Parathyroid adenoma (tissue), 2 donors: ENCODE results near the gene SLC26A3.

Experiments used
- H2AFZ ChIP-seq: fragments of 300-600 bp; sonication (generic); one replicate; pipeline ENCODE4 v1.7.0; 2017; ENCODE audit warnings: antibody characterized with exemption, mild to moderate bottlenecking
- H3K27ac ChIP-seq: fragments of 300-600 bp; sonication (generic); one replicate; pipeline ENCODE4 v1.7.0; 2017
- H3K27me3 ChIP-seq: fragments of 300-600 bp; sonication (generic); one replicate; pipeline ENCODE4 v1.7.0; 2017; ENCODE audit warnings: low read length; ENCODE audit not compliant: control insufficient read depth, insufficient read depth
- H3K36me3 ChIP-seq: fragments of 300-600 bp; sonication (generic); one replicate; pipeline ENCODE4 v1.7.0; 2017; ENCODE audit warnings: low read length; ENCODE audit not compliant: control insufficient read depth, insufficient read depth
- H3K4me1 ChIP-seq: fragments of 300-600 bp; sonication (generic); one replicate; pipeline ENCODE4 v1.7.0; 2017; ENCODE audit warnings: control low read depth
- H3K4me2 ChIP-seq: fragments of 300-600 bp; sonication (generic); one replicate; pipeline ENCODE4 v1.7.0; 2017; ENCODE audit warnings: low read length
- H3K4me3 ChIP-seq: fragments of 300-600 bp; sonication (generic); one replicate; pipeline ENCODE4 v1.7.0; 2017; ENCODE audit warnings: low read depth, low read length
- H3K79me2 ChIP-seq: fragments of 300-600 bp; sonication (generic); one replicate; pipeline ENCODE4 v1.7.0; 2017; ENCODE audit warnings: control low read depth
- H3K9ac ChIP-seq: fragments of 300-600 bp; sonication (generic); one replicate; pipeline ENCODE4 v1.7.0; 2017; ENCODE audit warnings: mild to moderate bottlenecking
- H3K9me3 ChIP-seq: fragments of 300-600 bp; sonication (generic); one replicate; pipeline ENCODE4 v1.7.0; 2017; ENCODE audit warnings: low read length; ENCODE audit not compliant: control insufficient read depth
- CTCF ChIP-seq: fragments of 300-600 bp; sonication (generic); IDR thresholded peaks from one replicate; pipeline ENCODE4 v1.7.0; 2017; ENCODE audit warnings: antibody characterized with exemption, mild to moderate bottlenecking
- donor health status: primary hyperparathyroidism.

Gene SLC26A3

GRCh38 chr7:107767391-107767790 is 35.6 kb downstream of the SLC26A3 start:
- no peaks in the 10 kb centered on the region for H3K27me3 ChIP-seq
- H3K36me3 ChIP-seq, result no peaks in the 10 kb centered on the region
- no peak for TF ChIP-seq CTCF

GRCh38 chr7:107758667-107759066 is 44.4 kb downstream of the SLC26A3 start:
- Histone ChIP-seq H3K9me3 (no peaks in the 10 kb centered on the region), H3K79me2 (no peaks in the 10 kb centered on the region), H3K9ac (no peak overlapping the region), H3K36me3 (no peaks in the 10 kb centered on the region), H2AFZ (no peak overlapping the region), H3K27me3 (no peaks in the 10 kb centered on the region), H3K4me2 (no peak overlapping the region), H3K27ac (no peak overlapping the region), H3K4me3 (no peak overlapping the region), H3K4me1 (no peaks in the 10 kb centered on the region)
- TF ChIP-seq CTCF, result no peak

More at GRCh38 chr7:107767391-107767790, 35.6 kb downstream of the SLC26A3 start:
- H3K9ac ChIP-seq, result no peak overlapping the region
- H3K9me3 ChIP-seq, result no peaks in the 10 kb centered on the region
- H3K4me1 ChIP-seq, result no peaks in the 10 kb centered on the region
- H3K4me2 ChIP-seq, result no peak overlapping the region
- H2AFZ ChIP-seq, result no peak overlapping the region
- H3K27ac ChIP-seq, result no peak overlapping the region
- no peak overlapping the region for H3K4me3 ChIP-seq
- H3K79me2 ChIP-seq, result no peaks in the 10 kb centered on the region

- no peaks in the 10 kb centered on the region for H3K27me3 ChIP-seq
- no peak overlapping the region for H2AFZ ChIP-seq
- TF ChIP-seq CTCF, result no peak
- no peak overlapping the region for H3K4me2 ChIP-seq
- no peaks in the 10 kb centered on the region for H3K36me3 ChIP-seq
- no peaks in the 10 kb centered on the region for H3K9me3 ChIP-seq
- no peak overlapping the region for H3K27ac ChIP-seq
- no peak overlapping the region for H3K4me3 ChIP-seq
- peaks cover 8% of the 10 kb centered on the region for H3K79me2 ChIP-seq
- H3K4me1 ChIP-seq, result no peaks in the 10 kb centered on the region
- no peak overlapping the region for H3K9ac ChIP-seq
Measured at GRCh38 chr7:107754642-107755041, 48.4 kb downstream of the SLC26A3 start.

- Histone ChIP-seq H3K9me3 (no peaks in the 10 kb centered on the region), H3K27ac (no peak overlapping the region), H3K36me3 (no peaks in the 10 kb centered on the region), H3K4me1 (no peaks in the 10 kb centered on the region), H2AFZ (no peak overlapping the region), H3K4me3 (no peak overlapping the region), H3K4me2 (no peak overlapping the region), H3K9ac (no peak overlapping the region), H3K27me3 (no peaks in the 10 kb centered on the region), H3K79me2 (peaks cover 24% of the 10 kb centered on the region)
- no peak for TF ChIP-seq CTCF
Measured at GRCh38 chr7:107751113-107751512, 51.9 kb downstream of the SLC26A3 start.

GRCh38 chr7:107746006-107746405 is 57.0 kb downstream of the SLC26A3 start:
- no peak overlapping the region for H3K4me2 ChIP-seq
- no peak overlapping the region for H3K4me3 ChIP-seq
- no peak overlapping the region for H3K9ac ChIP-seq
- no peak overlapping the region for H3K27ac ChIP-seq
- H3K27me3 ChIP-seq, result no peaks in the 10 kb centered on the region
- no peak for TF ChIP-seq CTCF
- H2AFZ ChIP-seq, result no peak overlapping the region
- H3K9me3 ChIP-seq, result no peaks in the 10 kb centered on the region
- H3K79me2 ChIP-seq, result peaks cover 42% of the 10 kb centered on the region
- peaks cover 15% of the 10 kb centered on the region for H3K4me1 ChIP-seq
- H3K36me3 ChIP-seq, result no peaks in the 10 kb centered on the region
